Heart left ventricle (tissue), 16 donors: ENCODE results near the gene SPAG4. TPM values are rescaled to one million over a fixed set of nuclear protein-coding genes. Genes with fewer than 3 reads are reported as not detected.

Source experiments
- ATAC-seq, 4 donors: fragments of 200-7000 bp; cut with Tn5 transposase; one replicate each; pipeline ENCODE4 v1.9.1; 2020 to 2022; ENCODE audit warnings: moderate library complexity in 4 of 4, mild to moderate bottlenecking in 3 of 4, moderate number of reproducible peaks in 1 of 4
- DNase-seq, 5 donors: peaks; one replicate each; pipeline ENCODE4 v3.0.0-alpha.2; 2020
- H3K27ac ChIP-seq, 12 donors: fragments of 200-600 bp; sonication (generic) in 4 of 12; one replicate each; pipeline versions ENCODE4 v1.5.0 to v1.8.0; 2016 to 2022; ENCODE audit warnings: mild to moderate bottlenecking in 2 of 12
- H3K27me3 ChIP-seq, 9 donors: fragments of 200-600 bp; sonication (generic) in 2 of 9; one replicate each; pipeline versions ENCODE4 v1.5.1 to v1.8.0; 2016 to 2022; ENCODE audit warnings: mild to moderate bottlenecking in 3 of 9
- H3K36me3 ChIP-seq, 9 donors: fragments of 200-600 bp; sonication (generic) in 2 of 9; one replicate each; pipeline versions ENCODE4 v1.5.0 to v1.8.0; 2018 to 2022; ENCODE audit warnings: mild to moderate bottlenecking in 2 of 9
- H3K4me1 ChIP-seq, 12 donors: fragments of 200-600 bp; sonication (generic) in 4 of 12; one replicate each; pipeline versions ENCODE4 v1.5.0 to v1.8.0; 2016 to 2022; ENCODE audit warnings: mild to moderate bottlenecking in 3 of 12
- H3K4me3 ChIP-seq, 12 donors: fragments of 200-600 bp; sonication (generic) in 4 of 12; one replicate each; pipeline versions ENCODE4 v1.5.0 to v1.8.0; 2017 to 2022; ENCODE audit warnings: mild to moderate bottlenecking in 9 of 12, moderate library complexity in 4 of 12
- H3K9me3 ChIP-seq, 12 donors: fragments of 200-600 bp; sonication (generic) in 4 of 12; one replicate each; pipeline versions ENCODE4 v1.5.0 to v1.8.0; 2016 to 2022; ENCODE audit warnings: mild to moderate bottlenecking in 1 of 12
- CTCF ChIP-seq, 12 donors: fragments of 200-600 bp; sonication (generic) in 4 of 12; IDR thresholded peaks; one replicate each; pipeline versions ENCODE4 v1.5.0 to v1.8.0; 2018 to 2022; ENCODE audit warnings: antibody characterized with exemption in 12 of 12, mild to moderate bottlenecking in 5 of 12
- POLR2A ChIP-seq, 2 donors: fragments of 450-650 bp; IDR thresholded peaks; one replicate each; pipeline ENCODE4 v1.6.1; 2017; ENCODE audit warnings: antibody characterized with exemption in 2 of 2, mild to moderate bottlenecking in 2 of 2, moderate library complexity in 2 of 2
- WGBS, 4 donors: extraction: QIAGEN DNeasy Blood & Tissue Kit in 2 of 4; methylation state at CpG; one replicate each; pipeline versions ENCODE4 v1.1.5 to v1.1.7; 2013 to 2018; 5-methylcytosine and 5-hydroxymethylcytosine counted together
- intact Hi-C, 10 donors: fragments of 100-400 bp; cut with DNase I; formaldehyde crosslinking; loops; one replicate each; pipeline versions ENCODE4 v1.11.1 to v1.14.2; 2022
- polyA plus RNA-seq, 2 donors: library from polyadenylated mRNA; stranded (reverse); fragments of 200-250 nt; gene quantifications; one replicate each; pipeline ENCODE4 v1.2.3, GENCODE V29; 2013
- total RNA-seq, 9 donors: library from RNA; depleted of rRNA in 2 of 9; stranded (reverse); fragments of >200 nt in 2 of 9; fragmentation: NEBNext Ultra II Directional in 3 of 9; extraction: Animal tissue kit (Norgen Biotek cat#: 25700) in 3 of 9; gene quantifications; one replicate each; pipeline versions ENCODE4 v1.1.0 to v1.2.4, GENCODE V29; 2016 to 2023
- donor health status: ischemic (EF 13 %, LVEDD 7.1; RV severe dilation, severe dysfunction).
- donor health status: healthy with polysubstance abuse.
- donor health status: DM: no; HTN: yes; CAD: no.
- donor health status: DM: no; HTN: no; CAD: no.
- donor health status: ischemic (EF 25% LVEDD 6.9; RV normal size, moderate dysfunction).
- donor health status: ischemic (EF 25% LVEDD 5.7; RV mildly dilated, moderate dysfunction).
- donor health status: healthy.
- donor health status: DM: yes; HTN: yes; CAD: no.
- donor health status: ischemic (EF 35%, LVEDD 5.7; RV mildly dilated, moderate dysfunction).
- donor health status: nonischemic (EF 11% LVEDD 7.7; RV severe dilation, severe dysfunction).
- donor health status: DM: yes; HTN: yes; CAD: no.
- donor health status: PGD.
- donor health status: ischemic (EF 29% LVEDD 5.4; RV normal size, mild dysfunction).
- donor health status: nonischemic (EF 23%, LVEDD 6.1; RV moderate dilation, normal function).

Gene SPAG4
- total and polyA plus RNA-seq, 11 donors, result 1.1 to 6.9 (median 4.5) TPM

- 84 to 94% (median 88%) methylated on average over 17 of the region's 17 CpGs for WGBS, 4 donors
- TF ChIP-seq POLR2A (IDR thresholded peaks at IDR 0.05) (no peak), CTCF (IDR thresholded peaks at IDR 0.05) (no peak)
- Histone ChIP-seq H3K4me3 (no peak overlapping the region), H3K4me1 (peaks cover 0 to 2% (median 0%) of the 10 kb centered on the region in 12 donors), H3K27me3 (peaks cover 0 to 18% (median 4%) of the 10 kb centered on the region in 9 donors), H3K9me3 (no peaks in the 10 kb centered on the region), H3K27ac (no peak overlapping the region), H3K36me3 (no peaks in the 10 kb centered on the region)
- DNase-seq (no peak), ATAC-seq (peak in 1 of 4 donors; percentile 33)
- intact Hi-C loops, result no loop called here
These were observed 20.2 kb upstream of the SPAG4 start for GRCh38 chr20:35595456-35595855.

- intact Hi-C loops, result no loop called here
- Histone ChIP-seq H3K4me1 (peaks cover 0 to 6% (median 4%) of the 10 kb centered on the region in 12 donors), H3K27ac (no peak overlapping the region), H3K27me3 (peaks cover 0 to 23% (median 7%) of the 10 kb centered on the region in 9 donors), H3K36me3 (no peaks in the 10 kb centered on the region), H3K4me3 (no peak overlapping the region), H3K9me3 (no peaks in the 10 kb centered on the region)
- 66 to 83% (median 75%) methylated on average over 7 of the region's 7 CpGs for WGBS, 4 donors
- no peak for DNase-seq
- ATAC-seq, result no peak
- TF ChIP-seq POLR2A (IDR thresholded peaks at IDR 0.05) (no peak), CTCF (IDR thresholded peaks at IDR 0.05) (no peak)
These were observed 19.7 kb upstream of the SPAG4 start for GRCh38 chr20:35595901-35596300.

GRCh38 chr20:35597186-35597585 lies 18.4 kb upstream of the SPAG4 start:
- Histone ChIP-seq H3K9me3 (no peaks in the 10 kb centered on the region), H3K27ac (no peak overlapping the region), H3K4me1 (peaks cover 3 to 19% (median 15%) of the 10 kb centered on the region in 12 donors), H3K27me3 (peaks cover 0 to 34% (median 13%) of the 10 kb centered on the region in 9 donors), H3K4me3 (no peak overlapping the region), H3K36me3 (no peaks in the 10 kb centered on the region)
- TF ChIP-seq POLR2A (IDR thresholded peaks at IDR 0.05) (no peak), CTCF (IDR thresholded peaks at IDR 0.05) (no peak)
- 71 to 79% (median 75%) methylated on average over 2 of the region's 2 CpGs for WGBS, 4 donors
- DNase-seq (no peak), ATAC-seq (no peak)
- intact Hi-C loops, result no loop called here

GRCh38 chr20:35598476-35598875 lies 17.2 kb upstream of the SPAG4 start:
- Histone ChIP-seq H3K27ac (no peak overlapping the region), H3K27me3 (peaks cover 0 to 35% (median 13%) of the 10 kb centered on the region in 9 donors), H3K4me1 (peaks cover 3 to 19% (median 15%) of the 10 kb centered on the region in 12 donors), H3K9me3 (no peaks in the 10 kb centered on the region), H3K4me3 (no peak overlapping the region), H3K36me3 (no peaks in the 10 kb centered on the region)
- 71 to 73% (median 71%) methylated on average over 7 of the region's 7 CpGs for WGBS, 4 donors
- DNase-seq, result no peak
- TF ChIP-seq CTCF (IDR thresholded peaks at IDR 0.05) (no peak), POLR2A (IDR thresholded peaks at IDR 0.05) (no peak)
- ATAC-seq, result no peak
- intact Hi-C loops, result no loop called here
